ENCODE data around the gene FOXK1.
"Not testable (repeated sequence)": the region's sequence is repeated elsewhere in the genome, so short reads cannot be mapped to it uniquely, and the experiment has no call there.

Gene FOXK1

DNA sequence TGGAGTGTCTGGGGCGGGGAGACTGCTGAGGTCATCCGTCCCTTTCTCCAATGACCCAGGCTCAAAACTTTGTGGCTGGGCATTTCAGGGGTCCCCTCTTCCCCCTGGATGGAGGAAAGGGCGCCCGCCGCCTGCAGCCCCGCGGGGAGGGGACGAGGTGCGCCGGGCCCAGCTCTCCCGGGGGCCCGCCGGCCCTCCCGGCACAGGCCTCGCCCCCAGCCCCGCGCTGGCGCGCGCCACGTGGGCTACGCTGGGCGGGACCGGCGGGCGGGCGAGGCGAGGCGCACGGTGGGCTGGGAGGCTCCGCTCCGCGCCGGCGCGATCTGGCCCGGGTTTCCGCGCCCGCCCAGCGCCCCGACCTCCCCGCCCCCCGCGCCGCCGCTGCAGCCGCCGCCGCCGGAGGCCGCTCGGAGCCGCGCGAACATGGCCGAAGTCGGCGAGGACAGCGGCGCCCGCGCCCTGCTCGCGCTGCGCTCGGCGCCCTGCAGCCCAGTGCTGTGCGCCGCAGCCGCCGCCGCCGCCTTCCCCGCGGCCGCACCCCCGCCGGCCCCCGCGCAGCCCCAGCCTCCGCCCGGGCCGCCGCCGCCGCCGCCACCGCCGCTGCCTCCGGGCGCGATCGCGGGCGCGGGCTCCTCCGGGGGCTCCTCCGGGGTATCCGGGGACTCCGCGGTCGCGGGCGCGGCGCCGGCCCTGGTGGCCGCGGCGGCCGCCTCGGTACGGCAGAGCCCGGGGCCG, at the start of gene FOXK1:
TSS of gene FOXK1 (plus strand) at position 410 of the 735 bp plus-strand sequence. CDS start at position 424, 14 bp downstream.
- DNase-seq = peak; percentile 7 to 51

DNA sequence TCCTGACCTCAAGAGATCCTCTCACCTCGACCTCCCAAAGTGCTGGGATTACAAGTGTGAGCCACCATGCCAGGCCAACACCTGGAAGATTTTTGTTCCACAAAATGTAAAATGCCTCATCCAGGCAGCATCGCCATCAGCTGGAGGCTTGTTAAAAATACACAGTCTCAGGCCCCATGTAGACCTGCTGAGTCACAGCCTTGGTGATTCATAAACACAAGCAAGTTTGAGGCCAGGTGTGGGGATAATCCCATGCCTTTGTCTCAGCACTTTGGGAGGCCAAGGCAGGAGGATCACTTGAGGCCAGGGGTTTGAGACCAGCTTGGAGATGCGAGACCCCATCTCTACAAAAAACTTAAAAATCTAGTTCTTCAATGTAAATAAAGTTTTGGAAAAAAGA, 49.1 kb upstream of the FOXK1 start:
- DNase-seq = no peak

DNA sequence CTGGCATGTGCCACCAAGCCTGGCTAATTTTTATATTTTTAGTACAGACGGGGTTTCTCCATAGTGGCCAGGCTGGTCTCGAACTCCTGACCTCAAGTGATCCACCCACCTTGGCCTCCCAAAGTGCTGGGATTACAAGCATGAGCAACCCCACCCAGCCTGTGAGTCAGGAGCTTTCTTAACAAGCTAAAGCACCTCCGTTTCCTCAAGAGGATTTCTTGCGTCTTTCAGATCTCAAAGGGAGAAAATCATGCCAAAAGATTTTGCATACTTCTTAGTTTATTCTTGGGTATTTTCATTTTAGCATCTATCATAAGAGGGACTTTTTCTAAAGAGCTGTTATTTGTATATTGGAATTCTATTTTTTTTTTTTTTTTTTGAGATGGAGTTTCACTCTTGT, 47.9 kb upstream of the FOXK1 start:
- DNase-seq = no peak

DNA sequence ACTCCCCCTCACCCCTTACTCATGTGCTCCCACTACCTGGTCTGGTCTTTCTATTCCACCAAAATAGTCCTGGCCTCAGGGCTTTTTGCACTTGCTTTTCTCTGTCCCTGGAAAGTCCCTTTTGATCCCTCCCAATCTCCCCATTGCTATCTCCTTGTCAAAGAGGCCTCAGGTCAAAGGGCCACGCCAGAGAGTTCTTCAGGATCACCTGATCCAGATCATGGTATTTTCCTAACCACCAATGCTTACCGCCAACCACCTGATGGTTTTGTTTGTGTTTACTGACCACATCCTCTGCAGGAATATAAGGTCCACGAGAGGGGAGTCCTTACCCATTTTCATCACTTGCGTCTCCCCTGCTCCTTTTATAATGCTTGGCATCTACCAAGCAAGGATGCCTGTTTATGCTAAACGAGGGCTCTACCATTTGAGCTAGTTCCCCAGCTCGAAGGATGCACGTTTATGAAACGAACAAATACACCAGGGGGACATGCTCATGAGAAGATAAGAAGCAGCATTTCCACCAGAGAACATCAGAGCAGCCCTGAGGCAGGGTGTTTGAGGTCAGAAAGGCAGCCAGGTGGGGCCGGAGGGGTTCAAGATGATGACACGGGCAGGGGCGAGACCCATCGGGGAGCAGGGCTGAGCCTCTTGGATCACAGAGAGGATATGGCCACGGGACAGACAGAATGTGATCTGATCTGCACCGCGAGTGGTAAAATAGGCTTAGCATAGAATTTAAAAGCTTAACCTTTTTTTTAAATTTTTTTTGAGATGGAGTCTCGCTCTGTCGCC, 43.1 kb upstream of the FOXK1 start:
- no peak for DNase-seq

DNA sequence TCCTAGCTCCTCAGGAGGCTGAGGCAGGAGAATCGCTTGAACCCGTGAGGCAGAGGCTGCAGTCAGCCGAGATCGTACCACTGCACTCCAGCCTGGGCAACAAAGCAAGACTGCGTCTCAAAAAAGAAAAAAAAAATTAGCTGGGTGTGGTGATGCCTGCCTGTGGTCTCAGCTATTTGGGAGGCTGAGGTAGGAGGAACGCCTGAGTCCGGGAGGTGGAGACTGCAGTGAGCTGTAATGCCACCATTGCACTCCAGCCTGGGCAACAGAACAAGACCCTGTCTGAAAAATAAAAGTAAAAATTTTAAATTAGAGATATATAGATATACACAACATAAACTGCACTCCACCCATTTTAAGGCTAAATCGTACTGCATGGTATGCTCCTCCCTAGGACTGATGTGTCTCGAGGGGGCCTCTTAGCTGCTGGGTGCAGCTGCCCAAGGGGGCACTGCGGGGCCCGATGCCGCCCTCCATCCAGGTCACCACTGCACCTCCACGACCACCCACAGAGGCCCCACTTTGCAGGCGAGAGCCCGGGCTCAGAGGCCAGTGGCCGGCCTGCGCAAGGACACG, 40.9 kb upstream of the FOXK1 start:
- no peak for DNase-seq

DNA sequence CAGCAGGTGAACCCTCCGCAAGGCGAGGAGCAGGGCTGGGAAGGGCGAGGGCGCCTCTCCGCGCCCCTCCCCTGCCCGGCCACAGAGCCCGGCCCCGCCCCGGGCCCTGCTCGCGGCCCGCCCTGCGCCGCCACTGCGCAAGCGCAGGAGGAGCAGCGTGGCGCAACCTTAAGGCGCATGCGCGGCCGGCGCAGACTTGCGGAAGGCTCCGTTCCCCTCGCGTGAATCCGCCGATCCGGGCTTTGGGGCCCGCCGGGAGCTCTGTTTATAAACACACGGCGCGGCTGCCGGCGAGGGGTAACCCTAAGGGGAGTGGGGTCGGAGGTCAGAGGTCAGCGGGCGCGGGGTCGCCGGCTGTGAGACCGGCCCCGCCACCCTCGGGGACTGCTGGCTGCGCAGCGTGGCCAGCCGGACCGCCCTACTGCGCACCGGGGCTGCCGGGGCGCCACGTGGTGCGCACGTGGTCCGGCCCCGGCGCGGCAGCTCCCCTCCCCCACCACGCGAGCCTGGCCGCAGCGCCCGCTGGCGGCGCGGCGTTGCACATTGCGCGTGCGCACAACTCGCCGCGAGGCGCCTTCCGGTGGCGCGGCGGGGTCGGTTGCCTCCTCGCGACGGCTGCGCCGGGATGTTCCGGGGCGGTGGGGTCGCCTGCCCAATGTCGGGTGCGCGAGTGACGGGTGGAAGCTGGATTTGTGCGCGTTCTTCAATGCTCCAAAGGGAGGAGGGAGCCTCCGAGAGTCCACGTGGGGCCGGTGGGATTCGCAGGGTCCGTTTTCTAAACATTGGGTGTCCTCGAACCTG, 40.2 kb upstream of the FOXK1 start:
- peak; percentile 72 to 92 for DNase-seq

DNA sequence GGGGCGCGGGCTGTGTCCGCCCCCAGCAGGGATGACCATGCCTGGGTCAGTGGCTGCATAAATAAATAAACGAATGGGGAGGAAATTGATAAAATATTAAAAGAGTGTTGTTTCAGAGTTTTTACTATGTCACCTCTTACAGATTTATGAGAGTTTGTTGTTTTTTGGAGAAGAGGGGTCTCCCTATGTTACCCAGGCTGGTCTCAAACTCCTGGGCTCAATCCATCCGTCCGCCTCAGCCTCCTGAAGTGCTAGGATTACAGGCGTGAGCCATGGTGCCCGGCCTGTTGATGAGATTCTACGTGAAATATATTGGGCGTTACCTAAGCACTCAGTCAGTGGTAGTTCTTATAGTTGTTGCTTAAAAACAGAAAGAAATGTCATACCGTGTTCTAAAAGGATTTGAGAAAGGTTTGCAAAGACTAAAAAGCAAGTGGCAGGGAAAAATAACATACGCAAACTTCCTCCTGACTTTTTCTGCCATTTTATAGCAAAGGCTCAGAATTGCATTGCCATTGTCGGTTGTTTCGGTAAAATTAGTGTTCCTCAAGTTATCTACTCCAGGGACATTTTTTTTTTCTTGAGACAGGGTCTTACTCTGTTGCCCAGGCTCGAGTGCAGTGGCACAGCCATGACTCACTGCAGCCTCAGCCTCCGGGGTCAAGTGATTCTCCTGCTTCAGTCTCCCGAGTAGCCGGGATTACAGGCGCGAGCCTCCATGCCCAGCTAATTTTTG, 39.5 kb upstream of the FOXK1 start:
- peak in 1 of 2 experiments; percentile 18 for DNase-seq

DNA sequence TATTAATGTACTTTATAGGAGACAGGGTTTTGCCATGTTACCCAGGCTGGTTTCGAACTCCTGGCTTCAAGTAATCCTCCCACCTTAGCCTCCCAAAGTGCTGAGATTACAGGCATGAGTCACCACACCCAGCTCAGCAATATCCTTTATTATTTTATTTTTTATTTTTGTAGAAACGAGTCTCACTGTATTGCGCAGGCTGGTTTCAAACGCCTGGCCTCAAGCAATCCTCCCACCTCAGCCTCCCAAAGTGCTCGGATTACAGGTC, 39.0 kb upstream of the FOXK1 start:
- DNase-seq = not testable (repeated sequence)

DNA sequence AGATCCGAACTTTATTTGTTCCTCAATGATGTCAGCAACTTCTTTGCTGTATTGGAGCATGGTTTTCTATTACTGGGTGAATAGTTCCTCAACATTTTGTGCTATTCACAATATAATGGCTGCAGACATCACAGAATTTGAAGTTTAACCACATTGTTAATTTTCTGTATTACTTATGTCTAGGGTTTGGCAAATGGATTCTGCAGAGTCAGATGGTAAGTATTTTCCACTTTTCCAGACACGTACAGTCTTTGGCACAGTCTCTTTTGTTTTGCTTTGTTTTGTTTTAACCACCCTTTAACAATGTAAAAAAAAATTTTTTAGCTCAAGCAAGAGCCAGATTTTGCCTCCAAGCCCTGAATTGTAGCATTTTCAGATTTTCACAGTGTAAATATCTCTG, 36.8 kb upstream of the FOXK1 start:
- no peak for DNase-seq

DNA sequence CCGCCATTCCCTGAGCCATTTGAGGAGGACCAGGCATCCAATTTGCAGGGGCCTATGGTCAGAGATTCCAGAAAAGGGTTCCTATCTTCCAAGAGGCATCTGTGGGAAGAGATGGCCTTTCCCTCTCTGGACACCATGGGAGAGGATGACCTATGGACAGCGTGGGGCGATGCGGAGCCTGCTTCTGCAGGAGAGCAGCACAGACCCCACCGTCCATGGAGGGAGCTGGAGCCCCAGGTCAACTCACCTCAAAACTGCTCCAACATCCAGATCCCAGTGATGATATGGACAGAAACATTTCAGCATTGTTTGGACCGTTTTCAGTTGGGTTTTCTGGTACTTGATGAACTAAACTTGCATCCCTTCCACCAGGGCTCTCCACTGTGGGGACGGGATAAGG, 34.0 kb upstream of the FOXK1 start:
- DNase-seq = no peak

DNA sequence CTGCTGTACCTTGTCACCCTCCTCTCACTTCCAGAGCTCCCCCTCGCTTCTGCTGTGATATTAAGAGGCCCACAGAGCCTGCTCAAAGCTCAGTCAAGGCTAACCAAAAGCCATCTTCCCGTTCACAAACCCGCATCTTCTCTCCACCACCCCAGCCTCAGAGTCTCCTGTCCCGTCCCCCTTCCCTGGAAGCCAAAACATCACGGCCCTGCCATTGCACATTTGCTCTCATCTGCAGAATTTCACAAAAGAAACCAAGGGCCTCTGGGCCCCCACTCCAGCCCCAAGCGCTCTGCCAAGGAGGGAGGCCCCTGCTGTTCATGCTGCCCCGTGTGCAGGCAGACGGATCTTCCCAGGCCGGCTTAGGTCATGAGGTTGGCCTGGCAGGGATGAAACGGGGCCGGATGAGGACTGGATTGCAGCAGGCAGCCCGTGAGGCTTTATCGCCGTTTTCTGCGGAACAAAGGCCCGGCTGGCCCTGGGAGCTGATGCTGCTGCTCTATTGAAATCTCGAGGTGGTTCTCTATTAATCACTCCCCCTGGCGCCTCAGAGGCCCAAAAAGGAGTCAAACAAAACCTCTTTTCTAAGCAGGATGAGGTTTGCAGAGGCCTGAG, 31.6 kb upstream of the FOXK1 start:
- DNase-seq = no peak

DNA sequence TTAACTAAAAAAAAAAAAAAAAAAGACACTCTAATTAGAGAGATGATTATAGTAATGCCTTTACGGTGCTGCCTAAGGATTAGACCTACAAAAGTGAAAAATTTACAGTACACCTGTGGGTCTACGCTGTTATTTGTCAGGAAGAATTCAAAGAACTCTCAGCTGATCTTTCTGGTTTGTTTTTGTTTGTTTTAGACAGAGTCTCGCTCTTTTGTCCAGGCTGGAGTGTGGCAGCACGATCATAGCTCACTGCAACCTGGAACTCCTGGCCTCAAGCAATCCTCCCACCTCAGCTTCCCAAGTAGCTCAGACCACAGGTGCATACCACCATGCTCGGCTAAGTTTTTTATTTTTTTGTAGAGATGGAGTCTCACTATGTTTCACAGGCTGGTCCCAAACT, 28.3 kb upstream of the FOXK1 start:
- no peak for DNase-seq

DNA sequence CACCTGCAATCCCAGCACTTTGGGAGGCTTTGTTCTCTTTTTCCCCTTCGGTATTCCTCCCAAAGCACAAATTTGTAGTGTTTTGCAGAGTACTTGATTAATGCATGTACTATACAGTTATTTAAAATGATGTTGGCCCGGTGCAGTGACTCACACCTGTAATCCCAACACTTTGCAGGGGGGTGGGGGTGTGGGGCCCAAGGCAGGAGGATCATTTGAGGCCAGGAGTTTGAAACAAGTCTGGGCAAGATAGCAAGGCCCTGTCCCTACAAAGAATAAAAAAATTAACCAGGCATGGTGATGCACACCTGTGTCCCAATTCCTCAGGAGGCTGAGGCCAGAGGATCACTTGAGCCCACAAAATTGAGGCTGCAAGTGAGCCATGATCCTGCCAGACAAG, 26.8 kb upstream of the FOXK1 start:
- no peak for DNase-seq

DNA sequence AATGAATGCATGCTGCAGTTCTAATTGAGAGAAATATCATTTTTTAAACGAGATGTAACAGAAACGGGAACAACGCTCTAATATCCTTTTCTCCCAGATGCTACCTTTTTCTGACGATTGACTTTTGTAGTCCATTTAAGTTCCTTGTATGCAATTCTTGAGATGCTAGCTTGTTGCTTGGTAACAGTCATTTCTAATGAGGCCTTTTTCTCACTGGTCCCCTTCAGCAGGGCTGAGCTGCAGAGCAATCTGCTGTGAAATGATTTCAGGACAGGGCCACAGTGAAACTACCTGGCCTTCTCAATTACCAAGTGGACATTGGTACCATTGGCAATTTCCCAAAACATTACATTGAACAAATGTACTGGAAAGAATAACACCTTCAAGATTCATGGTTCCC, 26.2 kb upstream of the FOXK1 start:
- no peak for DNase-seq

DNA sequence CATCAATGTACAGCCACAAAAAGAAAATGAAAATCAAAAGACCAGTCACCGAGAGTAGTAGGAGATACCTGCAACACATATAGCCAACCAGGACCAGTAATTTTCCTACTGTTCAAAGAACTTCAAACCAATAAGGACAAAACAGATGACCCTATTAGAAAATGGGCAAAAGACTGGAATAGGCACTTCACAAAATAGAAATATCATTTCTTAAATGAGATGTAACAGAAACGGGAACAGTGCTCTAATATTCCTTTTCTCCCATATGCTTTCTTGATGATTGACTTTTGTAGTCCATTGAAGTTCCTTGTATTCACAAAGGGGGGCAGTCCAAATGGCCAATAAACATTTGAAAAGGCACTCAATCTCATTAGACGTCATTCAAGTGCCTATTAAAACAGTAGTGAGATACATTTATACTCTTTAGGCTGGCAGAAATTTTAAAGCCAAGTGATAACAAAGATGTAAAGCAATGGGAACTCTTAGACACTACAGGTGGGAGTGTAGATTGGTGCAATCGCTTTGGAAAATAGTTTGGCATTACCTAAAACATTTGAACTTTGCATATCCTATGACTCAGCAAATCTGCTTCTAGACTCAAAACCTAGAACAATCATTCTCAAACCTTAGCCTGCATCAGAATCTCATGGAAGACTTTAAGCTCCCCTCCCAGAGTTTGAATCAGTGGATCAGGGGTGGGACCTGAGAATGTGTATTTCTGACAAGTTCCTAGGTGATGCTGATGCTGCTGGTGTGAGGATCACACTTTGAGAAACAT, 24.3 kb upstream of the FOXK1 start:
- DNase-seq = no peak

DNA sequence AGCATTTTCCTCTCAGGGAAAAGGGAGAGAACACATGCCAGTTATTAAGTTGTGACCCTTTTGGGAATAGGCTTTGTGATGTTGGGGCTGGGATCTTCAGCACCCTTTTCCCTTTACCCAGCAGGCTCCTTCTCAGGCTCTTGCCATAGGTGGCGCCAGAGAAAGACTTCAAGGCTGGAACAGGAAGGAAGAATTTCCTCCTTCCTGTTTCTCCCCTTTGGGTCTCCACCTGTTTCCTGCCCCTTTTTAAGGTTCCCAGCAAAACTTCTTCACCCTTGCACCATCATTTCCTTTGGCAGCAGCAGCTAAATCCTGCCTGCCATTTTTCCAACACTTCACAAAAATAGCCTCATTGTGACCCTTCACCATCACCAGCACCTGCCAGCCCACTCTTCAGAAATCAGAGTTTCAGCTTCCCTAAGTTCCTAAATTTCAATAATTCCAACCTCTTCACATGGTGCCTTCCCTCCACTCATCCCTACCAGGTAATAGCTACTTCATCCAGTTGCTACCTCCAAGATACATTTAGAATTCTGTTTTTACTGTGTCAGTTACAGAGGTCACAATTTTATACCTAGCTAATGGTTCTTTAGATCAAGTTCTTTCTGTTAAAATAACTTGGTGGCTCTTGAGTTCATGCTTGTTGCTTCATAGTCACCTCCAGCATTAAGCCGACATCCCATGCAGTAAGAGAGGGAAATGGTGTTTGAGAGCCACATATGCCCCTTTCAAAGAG, 22.4 kb upstream of the FOXK1 start:
- peak in 1 of 2 experiments; percentile 46 for DNase-seq

DNA sequence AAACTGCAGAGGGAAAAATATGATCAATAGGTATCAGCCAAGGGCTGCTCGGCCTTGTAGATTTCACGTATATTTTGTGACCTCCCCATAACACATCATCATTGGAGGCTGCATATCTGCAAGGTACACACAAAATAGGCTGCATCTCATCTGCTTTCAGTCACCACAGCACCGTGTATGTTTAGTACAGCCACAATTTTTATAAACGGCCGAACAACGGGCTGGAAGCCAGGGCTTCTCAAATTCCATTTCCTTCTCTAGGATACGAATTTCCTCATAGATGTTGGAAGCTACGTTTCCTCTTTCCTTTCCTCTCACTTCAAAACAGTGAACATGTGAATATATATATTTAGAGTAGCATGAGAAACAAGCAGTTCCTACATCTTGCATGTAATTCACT, 20.2 kb upstream of the FOXK1 start:
- no peak for DNase-seq

DNA sequence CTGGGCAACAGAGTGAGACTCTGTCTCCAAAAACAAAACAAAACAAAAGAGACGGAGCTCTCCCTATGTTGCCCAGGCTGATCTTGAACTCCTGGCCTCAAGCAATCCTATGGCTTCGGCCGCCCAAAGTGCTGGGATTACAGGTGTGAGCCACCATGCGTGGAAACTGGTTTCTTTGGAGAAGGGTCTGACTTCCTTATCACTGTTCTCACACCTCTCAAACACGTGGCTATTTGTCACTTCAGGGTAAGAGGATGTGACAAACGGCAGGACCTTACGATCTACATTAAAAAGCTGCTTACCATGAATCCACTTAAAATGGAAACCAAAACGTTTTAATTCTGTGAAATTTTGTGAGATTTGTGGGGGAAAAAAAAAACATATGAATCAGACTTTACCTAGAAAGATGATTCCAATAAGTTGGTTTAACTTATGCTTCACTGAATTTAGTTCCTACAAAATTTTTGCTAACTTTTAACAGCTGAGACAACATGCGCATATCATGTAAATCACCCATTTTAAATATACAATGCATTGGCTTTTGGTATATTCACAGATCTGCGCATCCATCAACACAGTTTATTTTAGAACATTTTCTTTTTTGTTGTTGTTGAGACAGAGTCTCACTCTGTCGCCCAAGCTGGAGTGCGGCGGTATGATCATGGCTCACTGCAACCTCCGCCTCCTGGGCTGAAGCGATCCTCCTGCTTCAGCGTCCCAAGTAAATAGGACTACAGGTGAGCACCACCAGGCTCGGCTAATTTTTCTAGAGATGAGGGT, 18.7 kb upstream of the FOXK1 start:
- DNase-seq = no peak

DNA sequence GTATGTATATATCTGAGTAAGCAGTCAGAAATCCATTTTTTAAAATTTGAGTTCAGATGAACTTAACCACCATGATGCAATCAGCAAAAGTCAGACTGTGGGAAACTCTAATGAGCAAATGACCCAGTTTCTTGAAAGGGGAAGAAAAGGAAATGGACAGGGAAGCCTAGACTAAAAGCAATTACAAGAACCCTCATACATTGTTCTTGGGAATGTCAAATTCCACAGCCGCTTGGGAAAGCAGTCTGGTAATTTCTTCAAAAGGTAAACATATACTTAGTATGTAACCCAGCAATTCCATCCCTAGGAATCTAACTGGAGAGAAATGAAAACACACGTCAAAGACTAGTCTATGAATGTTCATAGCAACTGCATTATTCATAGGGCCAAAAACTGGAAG, 16.4 kb upstream of the FOXK1 start:
- no peak for DNase-seq

Measured in NCI-H524 (cell line).